SK-MEL-5 (cell line): Measurements from ENCODE around the gene GAREM1. TPM values are rescaled to one million over a fixed set of nuclear protein-coding genes. Genes with fewer than 3 reads are reported as not detected.

Experiments
- DNase-seq: peaks from one replicate; pipeline ENCODE4 v3.0.0-alpha.2; 2016; ENCODE audit warnings: low read depth, low spot score
- in situ Hi-C: cut with HindIII; loops from 2 replicates; pipeline ENCODE4 v1.10.0; 2016; ENCODE audit warnings: low sequenced_read_pairs, high pct_unique_total_duplicates, low pct_unique_long_range_greater_than_20kb
- small RNA-seq, 2 experiments: library from RNA; depleted of rRNA; stranded (forward); fragments of <200 nt; gene quantifications; one replicate each; pipeline ENCODE3, GENCODE V24; 2014
- total RNA-seq: library from RNA; depleted of rRNA; stranded (reverse); fragments of >200 nt; shearing (Covaris generic); gene quantifications from 2 replicates; pipeline ENCODE4 v1.2.3, GENCODE V29; 2014

GAREM1 gene
- total RNA-seq, 1 experiment from 2014 or later: 6.9 TPM

- DNase-seq: no peak
- in situ Hi-C loops: no loop called here
These were observed 254.3 kb downstream of the GAREM1 start for GRCh38 chr18:32216390-32216789.

GRCh38 chr18:32213693-32214092 is 257.0 kb downstream of the GAREM1 start:
- in situ Hi-C loops: no loop called here
- no peak for DNase-seq

Small RNA genes lying within 50 kb of the gene (small RNA-seq; reads per million reads assigned to genes)
- 0 reads per million in 2 experiments for gene RF00019
